GM12878 (cell line): Measurements from ENCODE around the gene LIN7C. TPM values are rescaled to one million over a fixed set of nuclear protein-coding genes. Genes with fewer than 3 reads are reported as not detected.

ENCODE experiments used
- ATAC-seq: fragments of 200-7000 bp; cut with Tn5 transposase; 3 replicates; pipeline ENCODE4 v1.9.1; 2020; ENCODE audit warnings: mild to moderate bottlenecking, moderate library complexity
- BruUV-seq: library from RNA; stranded (reverse); fragments of 400-500 nt; replicated peaks from 2 replicates; lab custom pipeline; 2021; lab: Mats Ljungman, UMichigan
- CTCF ChIA-PET: fragments of 300-600 bp; sonication (Branson Sonifier 250); formaldehyde crosslinking; extraction: SDS; loops from one replicate; lab custom pipeline; 2021; ENCODE audit warnings: inconsistent platforms; lab: Yijun Ruan, JAX
- POLR2A ChIA-PET: fragments of 350-600 bp; formaldehyde crosslinking; extraction: SDS; loops from one replicate; lab custom pipeline; 2021; ENCODE audit warnings: inconsistent platforms; lab: Charles Lee
- RAD21 ChIA-PET: fragments of 300-600 bp; sonication (Branson Sonifier 250); formaldehyde crosslinking; loops from one replicate; lab custom pipeline; 2023; ENCODE audit warnings: antibody characterized with exemption; ENCODE audit not compliant: unreplicated experiment; lab: Charles Lee
- SMC1A ChIA-PET: fragments of 300-600 bp; sonication (Branson Sonifier 250); formaldehyde crosslinking; loops from one replicate; lab custom pipeline; 2023; ENCODE audit not compliant: unreplicated experiment, uncharacterized antibody; lab: Charles Lee
- DNase-seq: peaks from one replicate; pipeline ENCODE4 v3.0.0-alpha.2; 2011; ENCODE audit warnings: low read depth, low spot score
- FAIRE-seq: peaks from 3 replicates; lab custom pipeline; 2011; peaks lifted over from hg19 to GRCh38; lab: Jason Lieb, UNC
- H2AFZ ChIP-seq: 2 replicates; pipeline ENCODE4 v1.6.0; 2011; ENCODE audit warnings: low read depth, low read length, control low read depth; ENCODE audit not compliant: control insufficient read depth
- H3K27ac ChIP-seq: 2 replicates; pipeline ENCODE4 v1.5.1; 2011; ENCODE audit warnings: control low read depth; ENCODE audit not compliant: control insufficient read depth, insufficient read depth
- H3K27me3 ChIP-seq, 2 experiments: replicated peaks in 1 of 2; 2 replicates each; pipeline versions ENCODE4 v1.6.0 to v1.6.1; 2011; ENCODE audit warnings: low read length in 1 of 2; ENCODE audit not compliant: control insufficient read depth in 2 of 2, insufficient read depth in 2 of 2
- H3K36me3 ChIP-seq, 2 experiments: 2 replicates each; pipeline ENCODE4 v1.5.1; 2011; ENCODE audit warnings: low read length in 1 of 2; ENCODE audit not compliant: control insufficient read depth in 2 of 2, insufficient read depth in 2 of 2
- H3K4me1 ChIP-seq: 2 replicates; pipeline ENCODE4 v1.6.1; 2011; ENCODE audit warnings: mild to moderate bottlenecking, low read length, moderate library complexity, mixed read lengths; ENCODE audit not compliant: control insufficient read depth, insufficient read depth
- H3K4me2 ChIP-seq: 2 replicates; pipeline ENCODE4 v1.6.0; 2011; ENCODE audit warnings: control low read depth; ENCODE audit not compliant: control insufficient read depth, insufficient read depth
- H3K4me3 ChIP-seq: fragments of 200-600 bp; sonication (generic); 2 replicates; pipeline ENCODE4 v1.5.1; 2016
- H3K79me2 ChIP-seq: 2 replicates; pipeline ENCODE4 v1.6.0; 2011; ENCODE audit warnings: low read length; ENCODE audit not compliant: control insufficient read depth, insufficient read depth
- H3K9ac ChIP-seq: 2 replicates; pipeline ENCODE4 v1.8.0; 2011; ENCODE audit warnings: low read length, control low read depth, mixed read lengths; ENCODE audit not compliant: control insufficient read depth, insufficient read depth
- H3K9me3 ChIP-seq: replicated peaks from 3 replicates; pipeline ENCODE4 v1.5.1; 2011; ENCODE audit warnings: mild to moderate bottlenecking, low read length; ENCODE audit not compliant: control insufficient read depth, insufficient read depth
- H4K20me1 ChIP-seq: 2 replicates; pipeline ENCODE4 v1.6.0; 2011; ENCODE audit not compliant: control insufficient read depth, insufficient read depth
- CTCF ChIP-seq, 3 experiments: IDR thresholded peaks in 2 of 3; conservative IDR thresholded peaks in 1 of 3; 2 replicates each; pipeline ENCODE4 v1.5.1; 2011; ENCODE audit warnings: low read depth in 3 of 3, low read length in 3 of 3, mild to moderate bottlenecking in 3 of 3, control low read depth in 2 of 3, moderate library complexity in 2 of 3, inconsistent platforms in 1 of 3, mixed read lengths in 1 of 3; ENCODE audit not compliant: control insufficient read depth in 2 of 3, insufficient read depth in 1 of 3; ENCODE audit errors: extremely low read depth in 1 of 3
- EED ChIP-seq: sonication (generic); IDR thresholded peaks from 2 replicates; pipeline ENCODE4 v1.6.1; 2016; ENCODE audit warnings: antibody characterized with exemption, low read depth
- MEF2A ChIP-seq: IDR thresholded peaks from 2 replicates; pipeline ENCODE4 v1.6.1; 2011; ENCODE audit warnings: low read depth, mild to moderate bottlenecking, low read length, moderate library complexity; ENCODE audit not compliant: insufficient read depth
- MEF2B ChIP-seq: fragments of 450-650 bp; IDR thresholded peaks from 2 replicates; pipeline ENCODE4 v1.6.1; 2018; ENCODE audit warnings: mild to moderate bottlenecking, moderate library complexity; ENCODE audit not compliant: partially characterized antibody, poor library complexity, severe bottlenecking
- NFYB ChIP-seq: IDR thresholded peaks from 2 replicates; pipeline ENCODE4 v1.6.1; 2011; ENCODE audit warnings: low read depth, mild to moderate bottlenecking, low read length, improper control_type of control experiment, moderate library complexity; ENCODE audit not compliant: insufficient read depth
- RAD21 ChIP-seq: IDR thresholded peaks from 2 replicates; pipeline ENCODE4 v1.6.1; 2011; ENCODE audit warnings: mild to moderate bottlenecking, low read depth, low read length, moderate library complexity; ENCODE audit not compliant: insufficient read depth
- REST ChIP-seq: IDR thresholded peaks from 2 replicates; pipeline ENCODE4 v1.6.1; 2012; ENCODE audit warnings: mild to moderate bottlenecking, low read depth, low read length
- ZZZ3 ChIP-seq: IDR thresholded peaks from 2 replicates; pipeline ENCODE4 v1.6.1; 2011; ENCODE audit warnings: low read depth; ENCODE audit not compliant: control insufficient read depth, insufficient read length
- in situ Hi-C: fragments of 300-500 bp; cut with MboI; formaldehyde crosslinking; loops from 9 replicates; pipeline ENCODE4 v1.14.3; 2018; ENCODE audit warnings: mixed read lengths
- intact Hi-C: fragments of 100-400 bp; cut with micrococcal nuclease; formaldehyde crosslinking; loops from one replicate; pipeline ENCODE4 v1.14.2; 2022; ENCODE audit not compliant: unreplicated experiment
- polyA plus RNA-seq, 11 experiments: library from polyadenylated mRNA; depleted of rRNA in 4 of 11; unstranded in 6 of 11; stranded (reverse) in 5 of 11; fragments of >200 nt; fragmentation: Nextera tagmentation in 4 of 11; fragmentation: Illumina TruSeq in 1 of 11; extraction: Ambion mirVana in 4 of 11; extraction: Trizol in 1 of 11; gene quantifications; 1 replicate in 1 of 11; 2 replicates in 10 of 11; pipeline versions ENCODE4 v1.2.1 to v1.2.3, GENCODE V29; 2011 to 2016; ENCODE audit warnings: inconsistent platforms in 2 of 11, missing spikeins in 2 of 11, low read depth in 1 of 11
- total RNA-seq, 4 experiments: library from RNA; depleted of rRNA in 3 of 4; stranded (reverse); fragments of >200 nt in 3 of 4; fragmentation: Illumina TruSeq in 1 of 4; extraction: Trizol in 1 of 4; gene quantifications; 2 replicates each; pipeline versions ENCODE4 v1.2.1 to v1.2.3, GENCODE V29; 2013 to 2021
- TF ChIP-seq, protein P1 (sequence below): fragments of 450-650 bp; IDR thresholded peaks from 2 replicates; pipeline ENCODE4 v1.6.1; 2016; ENCODE audit warnings: mild to moderate bottlenecking, moderate library complexity, borderline replicate concordance

LIN7C gene
- total and polyA plus RNA-seq, 10 of the 15 experiments (the other 5 are each of a cell fraction or from before 2014, with no cell fraction given) = 6.0 to 23.7 (median 15.1) TPM

DNA sequence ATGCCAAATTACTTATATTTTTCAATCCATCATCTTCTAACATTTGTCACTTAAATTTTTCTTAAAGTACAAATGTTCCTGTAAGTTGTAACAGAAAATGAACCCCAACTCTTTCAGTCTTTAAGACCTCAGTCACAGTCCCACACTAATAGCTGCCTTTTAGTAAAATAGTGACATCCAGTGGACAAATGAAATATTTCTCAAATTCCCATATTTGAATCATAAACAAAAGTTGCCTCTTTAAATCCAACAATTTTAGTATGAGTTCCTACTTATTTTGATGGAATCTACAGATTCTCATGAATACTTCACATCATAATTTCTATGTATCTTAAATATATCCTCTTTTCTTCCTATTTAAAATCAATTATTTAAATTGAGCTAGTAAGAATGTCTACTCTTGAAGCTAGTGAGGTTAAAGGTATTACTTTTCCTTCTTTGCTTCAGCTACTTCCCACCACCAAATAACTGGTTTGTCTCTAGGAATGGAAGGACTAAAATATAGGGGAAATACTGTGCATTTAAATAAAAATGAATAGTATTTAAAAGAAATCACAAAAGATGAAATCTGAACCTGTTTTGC, 9.2 kb downstream of the LIN7C start:
- DNase-seq (no peak), ATAC-seq (peak; percentile 86), FAIRE-seq (peak; percentile 78)
- POLR2A ChIA-PET = no interaction called here
- TF ChIP-seq MEF2B (no peak), RAD21 (peak; percentile 41; the same call in 1 of the 2 replicates), NFYB (no peak), EED (no peak), MEF2A (no peak), ZZZ3 (no peak), REST (no peak), CTCF (IDR thresholded peaks at IDR 0.05 in 2 of 3, conservative IDR thresholded peaks at IDR 0.05 in 1 of 3; ENCODE audit: control insufficient read depth in 2 of 3, extremely low read depth in 1 of 3, insufficient read depth in 1 of 3, low read depth in 3 of 3, low read length in 3 of 3) (peak; percentile 28 to 51 (median 30); a peak in 4 of 6 replicates)
- TF ChIP-seq, protein P1, sequence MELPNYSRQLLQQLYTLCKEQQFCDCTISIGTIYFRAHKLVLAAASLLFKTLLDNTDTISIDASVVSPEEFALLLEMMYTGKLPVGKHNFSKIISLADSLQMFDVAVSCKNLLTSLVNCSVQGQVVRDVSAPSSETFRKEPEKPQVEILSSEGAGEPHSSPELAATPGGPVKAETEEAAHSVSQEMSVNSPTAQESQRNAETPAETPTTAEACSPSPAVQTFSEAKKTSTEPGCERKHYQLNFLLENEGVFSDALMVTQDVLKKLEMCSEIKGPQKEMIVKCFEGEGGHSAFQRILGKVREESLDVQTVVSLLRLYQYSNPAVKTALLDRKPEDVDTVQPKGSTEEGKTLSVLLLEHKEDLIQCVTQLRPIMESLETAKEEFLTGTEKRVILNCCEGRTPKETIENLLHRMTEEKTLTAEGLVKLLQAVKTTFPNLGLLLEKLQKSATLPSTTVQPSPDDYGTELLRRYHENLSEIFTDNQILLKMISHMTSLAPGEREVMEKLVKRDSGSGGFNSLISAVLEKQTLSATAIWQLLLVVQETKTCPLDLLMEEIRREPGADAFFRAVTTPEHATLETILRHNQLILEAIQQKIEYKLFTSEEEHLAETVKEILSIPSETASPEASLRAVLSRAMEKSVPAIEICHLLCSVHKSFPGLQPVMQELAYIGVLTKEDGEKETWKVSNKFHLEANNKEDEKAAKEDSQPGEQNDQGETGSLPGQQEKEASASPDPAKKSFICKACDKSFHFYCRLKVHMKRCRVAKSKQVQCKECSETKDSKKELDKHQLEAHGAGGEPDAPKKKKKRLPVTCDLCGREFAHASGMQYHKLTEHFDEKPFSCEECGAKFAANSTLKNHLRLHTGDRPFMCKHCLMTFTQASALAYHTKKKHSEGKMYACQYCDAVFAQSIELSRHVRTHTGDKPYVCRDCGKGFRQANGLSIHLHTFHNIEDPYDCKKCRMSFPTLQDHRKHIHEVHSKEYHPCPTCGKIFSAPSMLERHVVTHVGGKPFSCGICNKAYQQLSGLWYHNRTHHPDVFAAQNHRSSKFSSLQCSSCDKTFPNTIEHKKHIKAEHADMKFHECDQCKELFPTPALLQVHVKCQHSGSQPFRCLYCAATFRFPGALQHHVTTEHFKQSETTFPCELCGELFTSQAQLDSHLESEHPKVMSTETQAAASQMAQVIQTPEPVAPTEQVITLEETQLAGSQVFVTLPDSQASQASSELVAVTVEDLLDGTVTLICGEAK = no peak
- peaks cover 3 to 18% of the 10 kb centered on the region in 2 experiments; a peak in 3 of 4 replicates for H3K36me3 ChIP-seq
- TSS peak; percentile 5 for BruUV-seq
- CTCF ChIA-PET = interaction anchor here (0.6 to 9.3 kb wide), 28 partner anchors 9 to 1839 kb away, joined by 3 to 119 read pairs (median 4); partner anchors contain the start of genes CCDC34 and LIN7C
- H2AFZ ChIP-seq = no peak overlapping the region
- no peaks in the 10 kb centered on the region for H3K27me3 ChIP-seq
- H3K4me3 ChIP-seq = no peak overlapping the region
- intact Hi-C loops = no loop called here
- H3K4me2 ChIP-seq = no peak overlapping the region
- SMC1A ChIA-PET = interaction anchor here (0.7 to 4.9 kb wide), 7 partner anchors 11 to 316 kb away, joined by 3 to 71 read pairs (median 5); no protein-coding TSS in a partner anchor
- H3K79me2 ChIP-seq = peaks cover 3% of the 10 kb centered on the region; the same call in 1 of the 2 replicates
- no peaks in the 10 kb centered on the region; the same call in 2 of the 3 replicates for H3K9me3 ChIP-seq
- no peak overlapping the region for H3K27ac ChIP-seq
- no peaks in the 10 kb centered on the region for H4K20me1 ChIP-seq
- H3K9ac ChIP-seq = no peak overlapping the region
- H3K4me1 ChIP-seq = no peaks in the 10 kb centered on the region
- RAD21 ChIA-PET = interaction anchor here (1.3 to 4.4 kb wide), 6 partner anchors 11 to 1837 kb away, joined by 4 to 40 read pairs (median 9); no protein-coding TSS in a partner anchor
- in situ Hi-C loops = no loop called here
